Measurements from ENCODE around the gene LCMT2.

DNA sequence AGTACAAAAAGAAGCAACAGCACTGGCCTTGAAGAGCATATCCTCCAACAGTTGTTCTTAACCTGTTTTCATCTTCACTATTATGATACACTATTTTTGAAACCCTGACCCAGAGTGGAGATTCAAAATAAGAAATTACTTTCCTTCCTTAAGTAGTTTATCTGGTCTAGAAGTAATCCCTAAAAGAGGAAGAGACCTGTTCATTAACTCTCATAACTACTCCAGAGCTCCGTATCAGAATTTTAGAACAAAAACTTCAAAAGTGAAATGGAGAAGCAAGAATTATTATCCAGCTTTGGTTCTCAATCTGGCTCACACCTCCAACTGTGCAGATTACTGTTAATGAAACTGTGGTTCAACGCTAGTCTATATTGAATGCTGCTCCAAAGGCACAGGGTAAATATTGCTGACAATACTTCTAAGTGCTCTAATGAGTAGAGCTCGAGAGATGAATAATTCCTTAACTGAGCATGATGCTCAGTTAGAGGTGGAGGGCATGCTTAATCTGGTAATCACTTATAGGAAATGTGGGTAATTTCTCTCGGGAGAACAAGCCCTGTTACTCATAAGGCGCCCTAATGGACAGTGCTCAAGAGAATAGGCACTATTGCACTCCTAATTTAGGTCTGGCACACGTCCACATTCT is 5.2 kb downstream of the LCMT2 start:
- no peak for TF ChIP-seq CTCF (IDR thresholded peaks at IDR 0.05; ENCODE audit: insufficient read depth, low read depth, low read length)
- no peak for TF ChIP-seq EZH2 (IDR thresholded peaks at IDR 0.05; ENCODE audit: insufficient read depth, low read length)

All from astrocyte (in vitro differentiated cells and primary cell).